Endothelial cell of umbilical vein (primary cell): ENCODE measurements around the gene YPEL1.

Experiments
- CTCF ChIP-seq, 2 donors: IDR thresholded peaks; 1 replicate in 1 of 2; 2 replicates in 1 of 2; pipeline ENCODE4 v1.5.1; 2011; ENCODE audit warnings: low read length in 2 of 2, mild to moderate bottlenecking in 2 of 2, moderate library complexity in 2 of 2, control low read depth in 1 of 2, inconsistent platforms in 1 of 2, low read depth in 1 of 2; ENCODE audit not compliant: insufficient read depth in 1 of 2; ENCODE audit errors: extremely low read depth in 1 of 2
- MAX ChIP-seq: IDR thresholded peaks from 2 replicates; pipeline ENCODE4 v1.6.1; 2011; ENCODE audit not compliant: insufficient read depth, insufficient read length

- no peak for TF ChIP-seq MAX
- no peak for TF ChIP-seq CTCF (IDR thresholded peaks at IDR 0.05; ENCODE audit: extremely low read depth in 1 of 2, insufficient read depth in 1 of 2, low read depth in 1 of 2, low read length in 2 of 2)
Measured at GRCh38 chr22:21710156-21710555, 25.4 kb downstream of the YPEL1 start.
